DOHH2 (cell line): Measurements from ENCODE around the gene TRIM9.

Experiments
- EZH2phosphoT487 ChIP-seq: fragments of 200-600 bp; sonication (generic); IDR thresholded peaks from 2 replicates; pipeline ENCODE4 v1.6.1; 2017; ENCODE audit warnings: borderline replicate concordance, mild to moderate bottlenecking, antibody characterized with exemption, low read length, moderate library complexity, mixed read lengths
- TF ChIP-seq, protein P1 (sequence below): fragments of 200-600 bp; sonication (generic); IDR thresholded peaks from one replicate; pipeline ENCODE4 v1.5.1; 2014; ENCODE audit warnings: antibody characterized with exemption, mild to moderate bottlenecking, low read depth, low read length; ENCODE audit not compliant: poor library complexity, severe bottlenecking

DNA sequence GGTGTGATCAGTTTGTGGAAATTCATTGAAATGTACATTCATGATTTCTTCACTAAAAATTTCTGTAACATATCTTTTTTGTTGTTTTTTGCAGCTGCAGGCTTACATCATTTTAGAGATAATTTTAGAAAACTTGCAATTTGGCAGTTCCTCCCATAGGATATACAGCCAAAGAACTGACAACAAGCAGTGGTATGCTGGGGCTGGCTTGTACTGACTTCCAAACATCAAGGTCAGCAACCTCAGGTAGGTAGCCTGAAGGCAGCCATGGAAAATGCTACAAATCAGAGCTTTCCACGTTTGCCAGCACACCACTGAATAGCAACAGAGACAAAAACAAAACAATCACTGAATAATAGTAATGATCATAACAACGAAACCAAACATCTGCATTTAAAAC lies 21.2 kb downstream of the TRIM9 start:
- TF ChIP-seq, protein P1, sequence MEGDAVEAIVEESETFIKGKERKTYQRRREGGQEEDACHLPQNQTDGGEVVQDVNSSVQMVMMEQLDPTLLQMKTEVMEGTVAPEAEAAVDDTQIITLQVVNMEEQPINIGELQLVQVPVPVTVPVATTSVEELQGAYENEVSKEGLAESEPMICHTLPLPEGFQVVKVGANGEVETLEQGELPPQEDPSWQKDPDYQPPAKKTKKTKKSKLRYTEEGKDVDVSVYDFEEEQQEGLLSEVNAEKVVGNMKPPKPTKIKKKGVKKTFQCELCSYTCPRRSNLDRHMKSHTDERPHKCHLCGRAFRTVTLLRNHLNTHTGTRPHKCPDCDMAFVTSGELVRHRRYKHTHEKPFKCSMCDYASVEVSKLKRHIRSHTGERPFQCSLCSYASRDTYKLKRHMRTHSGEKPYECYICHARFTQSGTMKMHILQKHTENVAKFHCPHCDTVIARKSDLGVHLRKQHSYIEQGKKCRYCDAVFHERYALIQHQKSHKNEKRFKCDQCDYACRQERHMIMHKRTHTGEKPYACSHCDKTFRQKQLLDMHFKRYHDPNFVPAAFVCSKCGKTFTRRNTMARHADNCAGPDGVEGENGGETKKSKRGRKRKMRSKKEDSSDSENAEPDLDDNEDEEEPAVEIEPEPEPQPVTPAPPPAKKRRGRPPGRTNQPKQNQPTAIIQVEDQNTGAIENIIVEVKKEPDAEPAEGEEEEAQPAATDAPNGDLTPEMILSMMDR, result no peak
- TF ChIP-seq EZH2phosphoT487, result no peak
